GM21381 (cell line): ENCODE results near the gene SNF8.

Experiments used
- ATAC-seq: cut with Tn5 transposase; IDR thresholded peaks from one replicate; pipeline ENCODE4 v1.9.1; 2021; ENCODE audit warnings: mild to moderate bottlenecking, moderate library complexity; ENCODE audit not compliant: unreplicated experiment

SNF8 gene

GRCh38 chr17:48930435-48930873 is 14.2 kb downstream of the SNF8 start:
- no peak for ATAC-seq

- no peak for ATAC-seq
These were observed 14.9 kb downstream of the SNF8 start for GRCh38 chr17:48929812-48930165.

- ATAC-seq, result no peak
These were observed 15.5 kb downstream of the SNF8 start for GRCh38 chr17:48928876-48929811.

- no peak for ATAC-seq
These were observed 16.5 kb downstream of the SNF8 start for GRCh38 chr17:48927978-48928745.

GRCh38 chr17:48925991-48926342 is 18.7 kb downstream of the SNF8 start:
- no peak for ATAC-seq

- ATAC-seq, result no peak
These were observed 19.2 kb downstream of the SNF8 start for GRCh38 chr17:48925251-48925990.

- ATAC-seq, result peak; percentile 74
These were observed 29.0 kb downstream of the SNF8 start for GRCh38 chr17:48915459-48916282.

GRCh38 chr17:48912476-48912875 is 32.2 kb downstream of the SNF8 start:
- no peak for ATAC-seq

GRCh38 chr17:48910370-48910769 is 34.3 kb downstream of the SNF8 start:
- ATAC-seq, result no peak

GRCh38 chr17:48909783-48910182 is 34.9 kb downstream of the SNF8 start:
- ATAC-seq, result no peak

GRCh38 chr17:48908853-48909394 is 35.7 kb downstream of the SNF8 start:
- ATAC-seq, result peak; percentile 51

- ATAC-seq, result peak; percentile 66
These were observed 36.4 kb downstream of the SNF8 start, which contains the start of gene UBE2Z for GRCh38 chr17:48908047-48908843. Gene UBE2Z (plus strand): TSS chr17:48908407. CDS start chr17:48908504, 97 bp downstream.

GRCh38 chr17:48907713-48908046 is 37.0 kb downstream of the SNF8 start:
- no peak for ATAC-seq

- no peak for ATAC-seq
These were observed 38.6 kb downstream of the SNF8 start for GRCh38 chr17:48905987-48906515.

- ATAC-seq, result no peak
These were observed 40.2 kb downstream of the SNF8 start for GRCh38 chr17:48904428-48904827.

- no peak for ATAC-seq
These were observed 41.2 kb downstream of the SNF8 start for GRCh38 chr17:48903401-48903800.

GRCh38 chr17:48901241-48901640 is 43.4 kb downstream of the SNF8 start:
- ATAC-seq, result no peak

GRCh38 chr17:48894886-48895285 is 49.8 kb downstream of the SNF8 start:
- ATAC-seq, result no peak
